H1 (cell line): Measurements from ENCODE around the gene PEAK3. TPM values are rescaled to one million over a fixed set of nuclear protein-coding genes. Genes with fewer than 3 reads are reported as not detected.

Source experiments
- BCL11A ChIP-seq, 2 experiments: IDR thresholded peaks; one replicate each; pipeline ENCODE4 v1.6.1; 2011; ENCODE audit warnings: low read depth in 2 of 2, low read length in 2 of 2, mild to moderate bottlenecking in 2 of 2
- BRCA1 ChIP-seq: IDR thresholded peaks from 2 replicates; pipeline ENCODE4 v1.6.1; 2012; ENCODE audit warnings: low read depth, low read length, improper control_type of control experiment
- CHD1 ChIP-seq: IDR thresholded peaks from 2 replicates; pipeline ENCODE4 v1.6.1; 2012; ENCODE audit warnings: low read depth, low read length, improper control_type of control experiment
- CHD2 ChIP-seq: IDR thresholded peaks from 2 replicates; pipeline ENCODE4 v1.6.1; 2012; ENCODE audit warnings: low read length, improper control_type of control experiment
- CREB1 ChIP-seq: IDR thresholded peaks from 2 replicates; pipeline ENCODE4 v1.6.1; 2012; ENCODE audit warnings: inconsistent platforms
- HDAC2 ChIP-seq, 2 experiments: fragments of 300-600 bp in 1 of 2; sonication (generic) in 1 of 2; IDR thresholded peaks; 2 replicates each; pipeline ENCODE4 v1.6.1; 2011 to 2012; ENCODE audit warnings: low read depth in 2 of 2, low read length in 2 of 2, mild to moderate bottlenecking in 2 of 2, moderate library complexity in 2 of 2, borderline replicate concordance in 1 of 2, inconsistent platforms in 1 of 2
- JUN ChIP-seq: IDR thresholded peaks from 2 replicates; pipeline ENCODE4 v1.6.1; 2011; ENCODE audit warnings: low read depth, mild to moderate bottlenecking, improper control_type of control experiment, low read length
- POLR2AphosphoS5 ChIP-seq: IDR thresholded peaks from 2 replicates; pipeline ENCODE4 v1.6.1; 2011; ENCODE audit warnings: low read depth, low read length
- SAP30 ChIP-seq: fragments of 300-600 bp; sonication (generic); IDR thresholded peaks from 2 replicates; pipeline ENCODE4 v1.7.1; 2012; ENCODE audit warnings: low read length, moderate library complexity, mild to moderate bottlenecking, inconsistent platforms; ENCODE audit not compliant: insufficient read depth, insufficient replicate concordance
- SUZ12 ChIP-seq: fragments of 200-600 bp; sonication (generic); IDR thresholded peaks from 2 replicates; pipeline ENCODE4 v1.6.1; 2012; ENCODE audit warnings: mild to moderate bottlenecking, inconsistent platforms, low read length, moderate library complexity, mixed read lengths
- TCF12 ChIP-seq: IDR thresholded peaks from 2 replicates; pipeline ENCODE4 v1.6.1; 2011; ENCODE audit warnings: low read depth, mild to moderate bottlenecking, low read length
- ZNF274 ChIP-seq: IDR thresholded peaks from 2 replicates; pipeline ENCODE4 v1.7.0; 2012; ENCODE audit warnings: low read length, borderline replicate concordance; ENCODE audit errors: extremely low read depth
- polyA plus RNA-seq, 7 experiments: library from polyadenylated mRNA; depleted of rRNA in 3 of 7; stranded (reverse) in 5 of 7; unstranded in 2 of 7; fragments of >200 nt in 5 of 7; fragments of 200-250 nt in 2 of 7; gene quantifications; 1 replicate in 5 of 7; 2 replicates in 1 of 7; 4 replicates in 1 of 7; pipeline versions ENCODE4 v1.2.1 to v1.2.3, GENCODE V29; 2011 to 2013; ENCODE audit warnings: missing spikeins in 2 of 7, mixed read lengths in 2 of 7
- total RNA-seq: library from RNA; stranded (reverse); fragmentation: NEBNext Ultra II Directional; extraction: Animal tissue kit (Norgen Biotek cat#: 25700); gene quantifications from 2 replicates; pipeline ENCODE4 v1.2.1, GENCODE V29; 2021

PEAK3 gene
- total and polyA plus RNA-seq, 2 of the 8 experiments (the other 6 are each of a cell fraction or from before 2014, with no cell fraction given) = not detected

GRCh38 chr19:2235381-2236063, 46.5 kb downstream of the PEAK3 start (continued):
- TF ChIP-seq JUN = no peak
- TF ChIP-seq BRCA1 = no peak
- TF ChIP-seq SUZ12 = no peak
- no peak for TF ChIP-seq HDAC2 (IDR thresholded peaks at IDR 0.05; ENCODE audit: borderline replicate concordance in 1 of 2, low read depth in 2 of 2, low read length in 2 of 2)
- no peak for TF ChIP-seq BCL11A (IDR thresholded peaks at IDR 0.05; ENCODE audit: low read depth in 2 of 2, low read length in 2 of 2)
- no peak for TF ChIP-seq SAP30
- TF ChIP-seq ZNF274 = no peak
- TF ChIP-seq POLR2AphosphoS5 = no peak
- no peak for TF ChIP-seq CHD2
- no peak for TF ChIP-seq TCF12
- TF ChIP-seq CREB1 = no peak
- no peak for TF ChIP-seq CHD1
